Measurements from ENCODE around the gene CD14.

GRCh38 chr5:140605879-140606278 is 27.1 kb downstream of the CD14 start:
- TF ChIP-seq CTCF (IDR thresholded peaks at IDR 0.05) (no peak), POLR2A (IDR thresholded peaks at IDR 0.05) (no peak)
